Measurements from ENCODE around the gene GRID1. TPM values are rescaled to one million over a fixed set of nuclear protein-coding genes. Genes with fewer than 3 reads are reported as not detected.

Gene GRID1
- total RNA-seq, 1 donor = not detected

GRCh38 chr10:86327954-86328725 lies 38.5 kb downstream of the GRID1 start:
- no peak for TF ChIP-seq CTCF (IDR thresholded peaks at IDR 0.05; ENCODE audit: insufficient read depth, low read length)
- no peak for DNase-seq (ENCODE audit: low read depth)
- no peak overlapping the region for H3K4me3 ChIP-seq (ENCODE audit: low read depth, low read length)

- DNase-seq (ENCODE audit: low read depth) = no peak
- no peak for TF ChIP-seq CTCF (IDR thresholded peaks at IDR 0.05; ENCODE audit: insufficient read depth, low read length)
- H3K4me3 ChIP-seq (ENCODE audit: low read depth, low read length) = no peak overlapping the region
Observed at GRCh38 chr10:86325158-86325557, 41.4 kb downstream of the GRID1 start.

- no peak for DNase-seq (ENCODE audit: low read depth)
- TF ChIP-seq CTCF (IDR thresholded peaks at IDR 0.05; ENCODE audit: insufficient read depth, low read length) = no peak
- H3K4me3 ChIP-seq (ENCODE audit: low read depth, low read length) = no peak overlapping the region
Observed at GRCh38 chr10:86321568-86321967, 45.0 kb downstream of the GRID1 start.

GRCh38 chr10:86319676-86320075 lies 46.9 kb downstream of the GRID1 start:
- no peak for TF ChIP-seq CTCF (IDR thresholded peaks at IDR 0.05; ENCODE audit: insufficient read depth, low read length)
- no peak for DNase-seq (ENCODE audit: low read depth)
- H3K4me3 ChIP-seq (ENCODE audit: low read depth, low read length) = no peak overlapping the region

GRCh38 chr10:86317949-86318725 lies 48.5 kb downstream of the GRID1 start:
- DNase-seq (ENCODE audit: low read depth) = no peak
- no peak for TF ChIP-seq CTCF (IDR thresholded peaks at IDR 0.05; ENCODE audit: insufficient read depth, low read length)
- H3K4me3 ChIP-seq (ENCODE audit: low read depth, low read length) = no peak overlapping the region

- no peak overlapping the region for H3K4me3 ChIP-seq (ENCODE audit: low read depth, low read length)
- DNase-seq (ENCODE audit: low read depth) = no peak
- no peak for TF ChIP-seq CTCF (IDR thresholded peaks at IDR 0.05; ENCODE audit: insufficient read depth, low read length)
Observed at GRCh38 chr10:86316990-86317389, 49.6 kb downstream of the GRID1 start.

Measured in fibroblast of the aortic adventitia (primary cell).